ENCODE measurements around the gene OCIAD1. TPM values are rescaled to one million over a fixed set of nuclear protein-coding genes. Genes with fewer than 3 reads are reported as not detected.

The OCIAD1 gene
- total RNA-seq, 2 experiments from 2014 or later = 76.1 to 136 TPM

- Histone ChIP-seq H2AFZ (ENCODE audit: low read length) (peak overlapping the region; percentile 72; the same call in 1 of the 2 replicates), H4K20me1 (ENCODE audit: insufficient read depth, low read length) (no peaks in the 10 kb centered on the region), H3K4me1 (ENCODE audit: insufficient read depth, low read length, poor library complexity, severe bottlenecking) (peaks cover 30% of the 10 kb centered on the region), H3K27ac (ENCODE audit: low read depth, low read length, poor library complexity, severe bottlenecking) (no peak overlapping the region), H3K4me2 (ENCODE audit: low read length) (peak overlapping the region; percentile 30), H3K9me2 (ENCODE audit: insufficient read depth, low read length) (no peaks in the 10 kb centered on the region), H3K4me3 (ENCODE audit: low read depth, low read length, poor library complexity, severe bottlenecking) (no peak overlapping the region), H3K79me2 (ENCODE audit: insufficient read depth, low read depth, low read length) (no peaks in the 10 kb centered on the region), H3K9me3 (ENCODE audit: low read length) (no peaks in the 10 kb centered on the region), H3K36me3 (ENCODE audit: insufficient read depth, low read length) (no peaks in the 10 kb centered on the region)
- CTCF ChIA-PET (ENCODE audit: unreplicated experiment) = no interaction called here
- TF ChIP-seq CTCF (conservative IDR thresholded peaks at IDR 0.05; ENCODE audit: low read length) = no peak
- TF ChIP-seq EZH2phosphoT487 (IDR thresholded peaks at IDR 0.05; ENCODE audit: borderline replicate concordance, low read depth, low read length) = no peak
- no TSS peak for BruUV-seq (replicated peaks)
- POLR2A ChIA-PET = interaction anchor here (0.7 to 1.0 kb wide), 6 partner anchors 9 to 379 kb away, joined by 3 to 5 read pairs (median 3); no protein-coding TSS in a partner anchor
- DNase-seq (ENCODE audit: low spot score) = no peak
- intact Hi-C loops (cut with micrococcal nuclease; ENCODE audit: unreplicated experiment) = no loop called here
Observed at GRCh38 chr4:48792348-48793006, 38.4 kb upstream of the OCIAD1 start.

GRCh38 chr4:48795108-48795507 lies 35.8 kb upstream of the OCIAD1 start:
- ChIA-PET CTCF (ENCODE audit: unreplicated experiment) (interaction anchor here (0.6 kb wide), 1 partner anchor 14 kb away, joined by 4 read pairs; no protein-coding TSS in a partner anchor), POLR2A (interaction anchor here (1.0 to 1.9 kb wide), 4 partner anchors 8 to 32 kb away, joined by 3 to 8 read pairs (median 4); no protein-coding TSS in a partner anchor)
- Histone ChIP-seq H3K4me3 (ENCODE audit: low read depth, low read length, poor library complexity, severe bottlenecking) (no peak overlapping the region), H3K27ac (ENCODE audit: low read depth, low read length, poor library complexity, severe bottlenecking) (no peak overlapping the region), H3K36me3 (ENCODE audit: insufficient read depth, low read length) (no peaks in the 10 kb centered on the region), H3K4me1 (ENCODE audit: insufficient read depth, low read length, poor library complexity, severe bottlenecking) (peaks cover 30% of the 10 kb centered on the region), H4K20me1 (ENCODE audit: insufficient read depth, low read length) (no peaks in the 10 kb centered on the region), H3K9me3 (ENCODE audit: low read length) (no peaks in the 10 kb centered on the region), H3K79me2 (ENCODE audit: insufficient read depth, low read depth, low read length) (no peaks in the 10 kb centered on the region), H2AFZ (ENCODE audit: low read length) (peak overlapping the region; percentile 40), H3K4me2 (ENCODE audit: low read length) (peak overlapping the region; percentile 43), H3K9me2 (ENCODE audit: insufficient read depth, low read length) (no peaks in the 10 kb centered on the region)
- no TSS peak for BruUV-seq (replicated peaks)
- TF ChIP-seq EZH2phosphoT487 (IDR thresholded peaks at IDR 0.05; ENCODE audit: borderline replicate concordance, low read depth, low read length) (no peak), CTCF (conservative IDR thresholded peaks at IDR 0.05; ENCODE audit: low read length) (no peak)
- no peak for DNase-seq (ENCODE audit: low spot score)
- intact Hi-C loops (cut with micrococcal nuclease; ENCODE audit: unreplicated experiment) = no loop called here
